ENCODE results near the gene PLA2G4A.
"Not testable (repeated sequence)": the region's sequence is repeated elsewhere in the genome, so short reads cannot be mapped to it uniquely, and the experiment has no call there.

The PLA2G4A gene

GRCh38 chr1:186875896-186876835, 47.4 kb downstream of the PLA2G4A start:
- no peak for DNase-seq (ENCODE audit: low spot score)

GRCh38 chr1:186878356-186878755, 49.6 kb downstream of the PLA2G4A start:
- DNase-seq (ENCODE audit: low spot score): no peak

GRCh38 chr1:186880982-186881381, 52.2 kb downstream of the PLA2G4A start:
- no peak for DNase-seq (ENCODE audit: low spot score)

DNA sequence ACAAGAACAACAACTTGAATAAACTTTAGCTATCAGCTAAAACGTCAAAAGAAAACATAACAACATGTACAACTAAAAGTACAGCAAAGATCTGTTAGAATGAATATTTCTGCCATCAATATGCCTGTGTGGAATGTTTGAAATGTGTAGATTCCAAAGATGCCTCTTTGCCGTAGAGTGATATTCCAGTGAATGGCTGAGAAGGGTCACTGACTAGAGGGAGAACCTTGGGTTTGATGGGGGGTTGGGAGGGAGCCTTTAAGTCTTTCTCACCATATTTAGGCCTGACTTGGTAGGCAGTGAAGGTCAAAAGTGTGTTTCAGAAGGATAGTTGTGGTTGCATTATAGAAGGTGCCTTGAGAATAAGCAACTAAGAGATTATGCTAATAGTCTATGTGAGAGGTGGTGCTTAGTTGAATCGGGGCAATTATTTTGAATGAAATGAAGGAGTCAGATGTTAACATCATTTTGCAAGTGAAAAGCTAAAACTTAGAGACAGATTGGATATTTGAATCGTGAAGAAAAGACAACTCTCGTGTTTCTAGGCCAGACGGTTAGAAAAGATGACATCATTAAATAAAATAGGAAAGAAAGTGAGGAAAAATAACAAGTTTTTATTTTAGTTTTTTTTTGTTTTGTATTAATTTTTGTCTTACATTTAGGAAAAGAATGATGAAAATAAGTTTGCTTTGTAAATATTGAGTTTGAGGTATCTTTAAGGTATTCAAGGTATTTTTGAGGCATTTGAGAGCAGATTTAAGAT, 53.8 kb downstream of the PLA2G4A start:
- DNase-seq (ENCODE audit: low spot score): no peak

- DNase-seq (ENCODE audit: low spot score): no peak
Measured at GRCh38 chr1:186884251-186884650, 55.5 kb downstream of the PLA2G4A start.

DNA sequence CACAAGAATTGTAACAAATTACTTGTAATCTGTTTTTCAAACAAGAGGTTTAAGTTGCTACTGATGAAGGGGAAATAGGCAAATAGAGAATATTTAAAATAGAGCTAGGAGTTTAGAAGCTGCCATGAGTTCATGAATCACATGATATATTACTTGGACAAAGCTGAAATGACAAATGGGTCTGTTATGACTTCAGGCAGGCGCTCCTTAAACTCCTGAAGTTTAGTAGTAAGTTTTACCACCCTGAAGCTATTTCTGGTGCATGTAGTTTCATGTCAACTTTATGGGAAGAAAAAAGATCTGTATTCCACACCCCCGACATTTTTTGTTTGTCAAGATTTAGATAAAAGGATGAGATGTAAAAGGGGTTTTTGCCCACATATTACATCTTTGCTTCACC, 58.5 kb downstream of the PLA2G4A start:
- no peak for DNase-seq (ENCODE audit: low spot score)

DNA sequence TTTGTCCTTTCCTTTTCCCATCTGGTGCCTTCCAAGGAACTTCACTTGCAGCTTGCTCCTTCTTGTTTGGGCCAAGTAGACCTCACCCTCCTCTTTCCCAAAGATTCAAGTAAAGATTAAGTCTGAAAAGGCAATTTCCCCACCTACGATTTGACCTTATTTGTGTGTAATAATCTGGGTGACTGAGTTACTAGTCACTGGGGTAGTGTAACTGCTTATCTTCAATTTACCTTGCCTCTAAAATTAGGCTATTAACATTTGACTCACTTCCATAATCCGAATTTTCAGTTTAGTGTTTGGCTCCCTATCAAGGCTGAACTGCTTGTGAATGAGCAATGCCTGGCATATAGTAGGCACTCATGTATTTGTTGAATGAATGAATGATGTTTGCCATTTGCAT, 59.6 kb downstream of the PLA2G4A start:
- DNase-seq (ENCODE audit: low spot score): no peak

GRCh38 chr1:186892936-186893335, 64.2 kb downstream of the PLA2G4A start:
- DNase-seq (ENCODE audit: low spot score): no peak

GRCh38 chr1:186894415-186894814, 65.7 kb downstream of the PLA2G4A start:
- no peak for DNase-seq (ENCODE audit: low spot score)

- DNase-seq (ENCODE audit: low spot score): no peak
Measured at GRCh38 chr1:186896211-186896610, 67.5 kb downstream of the PLA2G4A start.

- DNase-seq (ENCODE audit: low spot score): no peak
Measured at GRCh38 chr1:186897008-186897407, 68.3 kb downstream of the PLA2G4A start.

GRCh38 chr1:186899577-186899976, 70.8 kb downstream of the PLA2G4A start:
- DNase-seq (ENCODE audit: low spot score): no peak

- no peak for DNase-seq (ENCODE audit: low spot score)
Measured at GRCh38 chr1:186899977-186900376, 71.2 kb downstream of the PLA2G4A start.

DNA sequence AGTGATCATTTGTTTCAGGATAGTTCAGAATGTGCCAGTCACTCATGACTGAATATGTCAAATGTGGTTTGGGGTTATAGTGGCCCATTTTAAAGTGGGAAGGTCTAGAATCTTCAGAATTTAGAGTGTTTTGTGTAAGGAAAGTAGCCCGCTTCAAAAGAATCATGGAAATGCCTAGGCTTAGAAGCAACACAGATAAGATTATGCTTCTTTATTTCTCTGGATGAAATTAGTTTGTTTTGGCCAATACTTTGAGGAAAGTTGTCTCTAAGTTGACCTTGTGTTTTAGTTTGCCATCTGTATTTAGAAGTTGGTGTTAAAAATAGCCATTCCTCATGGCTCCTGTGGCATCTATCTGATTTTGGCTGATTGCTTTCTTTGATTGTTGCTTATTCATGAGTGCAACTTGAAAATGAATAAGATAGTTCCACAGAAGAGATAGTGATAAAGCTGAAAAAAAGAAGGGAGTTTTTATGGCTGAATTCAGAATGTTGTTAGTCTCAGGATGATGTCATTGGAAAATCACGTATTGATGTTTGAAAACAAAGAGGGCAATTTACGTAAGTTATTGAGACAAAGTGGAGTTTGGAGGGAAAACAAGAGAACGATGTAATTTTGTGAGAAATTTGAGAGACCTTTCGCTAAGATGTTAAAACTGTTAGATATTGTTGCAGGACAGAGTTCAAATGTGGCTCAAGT, 71.9 kb downstream of the PLA2G4A start:
- DNase-seq (ENCODE audit: low spot score): no peak

- no peak for DNase-seq (ENCODE audit: low spot score)
Measured at GRCh38 chr1:186901631-186902030, 72.9 kb downstream of the PLA2G4A start.

DNA sequence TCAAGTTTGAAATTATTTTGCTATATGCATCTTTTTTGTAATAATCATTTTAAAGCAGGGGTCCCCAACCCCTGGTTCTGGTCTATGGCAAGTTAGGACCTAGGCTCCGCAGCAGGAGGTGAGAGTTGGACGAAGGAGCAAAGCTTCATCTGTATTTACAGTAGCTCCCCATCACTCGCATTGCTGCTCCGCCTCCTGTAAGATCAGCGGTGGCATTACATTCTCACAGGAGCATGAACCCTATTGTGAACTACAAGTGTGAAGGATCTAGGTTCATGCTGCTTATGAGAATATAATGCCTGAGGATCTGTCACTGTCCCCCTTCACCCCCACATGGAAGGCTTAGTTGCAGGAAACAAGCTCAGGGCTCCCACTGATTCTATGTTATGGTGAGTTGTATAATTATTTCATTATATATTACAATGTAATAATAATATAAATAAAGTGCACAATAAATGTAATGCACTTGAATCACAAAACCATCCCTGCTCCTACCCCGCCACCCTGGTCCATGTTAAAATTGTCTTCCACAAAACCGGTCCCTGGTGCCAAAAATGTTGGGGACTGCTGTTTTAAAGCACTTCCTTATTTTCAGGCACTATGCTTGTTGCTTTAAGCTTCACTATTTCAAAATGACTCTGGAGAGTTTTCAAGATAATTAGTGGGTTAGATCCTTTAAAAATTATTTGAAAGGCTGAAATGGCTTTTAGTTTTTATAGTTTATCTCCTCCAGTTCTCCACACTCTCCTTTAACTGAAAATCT, 74.8 kb downstream of the PLA2G4A start:
- no peak for DNase-seq (ENCODE audit: low spot score)

DNA sequence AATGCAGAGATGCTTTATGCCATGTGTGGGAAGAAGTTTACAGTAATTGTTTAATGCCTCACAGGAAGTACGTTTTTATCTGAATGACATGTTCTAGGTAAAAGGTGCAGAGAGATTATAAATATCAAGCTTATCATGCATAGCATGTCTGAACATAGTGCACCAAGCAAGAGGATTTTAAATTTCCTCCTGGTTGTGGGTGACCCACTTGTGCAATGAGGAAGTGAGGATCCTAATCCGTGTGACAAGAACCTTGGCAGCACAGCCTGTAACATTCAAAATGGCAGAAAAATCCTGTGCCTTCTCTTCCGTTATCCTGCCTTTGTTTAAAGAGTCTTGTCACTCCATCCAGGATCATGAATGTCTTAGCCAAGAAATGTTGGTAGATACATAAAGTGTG, 75.6 kb downstream of the PLA2G4A start:
- no peak for DNase-seq (ENCODE audit: low spot score)

- DNase-seq (ENCODE audit: low spot score): no peak
Measured at GRCh38 chr1:186905561-186905960, 76.8 kb downstream of the PLA2G4A start.

DNA sequence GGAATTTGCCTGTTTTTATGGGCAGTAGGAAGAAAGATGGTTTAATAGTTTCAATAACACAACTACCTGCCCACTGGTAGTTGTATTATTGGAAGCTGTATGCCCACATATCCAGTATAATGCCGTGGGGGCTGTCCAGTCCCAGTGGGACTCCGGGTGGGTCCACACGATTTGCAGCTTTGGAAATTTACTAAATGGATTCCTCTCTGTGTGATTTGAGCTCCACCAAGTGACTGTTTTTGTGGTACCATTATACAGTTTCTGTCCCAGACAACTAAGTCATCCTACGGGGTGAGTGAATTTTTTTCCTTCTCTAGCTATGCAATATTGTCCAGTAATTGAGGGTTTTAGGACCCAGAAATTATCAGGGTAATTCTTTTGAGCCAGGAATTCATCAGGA, 86.8 kb downstream of the PLA2G4A start:
- no peak for DNase-seq (ENCODE audit: low spot score)

GRCh38 chr1:186917106-186917786, 88.5 kb downstream of the PLA2G4A start:
- DNase-seq (ENCODE audit: low spot score): not testable (repeated sequence)

DNA sequence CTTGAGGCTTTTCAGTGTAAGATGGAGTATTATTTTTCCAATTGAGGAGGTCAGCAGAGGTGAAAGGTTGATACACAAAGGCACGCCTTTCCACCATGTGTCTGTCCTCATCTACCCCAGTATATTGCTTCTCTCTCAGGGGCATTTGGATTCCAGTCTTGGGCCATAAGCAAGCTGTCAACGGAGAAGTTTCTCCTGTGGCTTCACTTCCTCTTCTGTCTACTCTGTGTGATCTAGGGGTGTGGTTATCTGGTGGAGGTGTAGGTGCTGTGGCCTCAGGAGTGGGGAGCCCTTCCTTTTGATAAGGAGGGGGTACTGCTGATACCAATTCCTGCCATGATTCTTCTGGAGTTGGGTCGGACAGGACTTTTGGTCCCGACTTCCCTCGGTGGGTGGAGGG, 92.6 kb downstream of the PLA2G4A start:
- not testable (repeated sequence) for DNase-seq (ENCODE audit: low spot score)

Measured in hepatic stellate cell (primary cell).